A673 (cell line): ENCODE data around the gene TP53I3.

Experiments
- CTCF ChIP-seq: fragments of 300-800, 200-600 bp; sonication (generic); conservative IDR thresholded peaks from 2 replicates; pipeline ENCODE4 v1.5.1; 2017; ENCODE audit warnings: low read depth, mild to moderate bottlenecking, antibody characterized with exemption, low read length, moderate library complexity, mixed read lengths
- EZH2 ChIP-seq: fragments of 200-600 bp; sonication (generic); IDR thresholded peaks from 2 replicates; pipeline ENCODE4 v1.6.1; 2017; ENCODE audit warnings: borderline replicate concordance, low read depth, mild to moderate bottlenecking, mixed read lengths, antibody characterized with exemption, low read length; ENCODE audit not compliant: poor library complexity, severe bottlenecking

GRCh38 chr2:24111407-24111901 lies 26.8 kb upstream of the TP53I3 start:
- no peak for TF ChIP-seq CTCF
- no peak for TF ChIP-seq EZH2
